Psoas muscle (tissue), 8 donors: ENCODE measurements around the gene YOD1. TPM values are rescaled to one million over a fixed set of nuclear protein-coding genes. Genes with fewer than 3 reads are reported as not detected.
A peak's percentile ranks its signal among the peaks of the same experiment; 100 is the strongest.

Experiments used
- ATAC-seq, 4 donors: fragments of 200-7000 bp; cut with Tn5 transposase; one replicate each; pipeline ENCODE4 v1.9.1; 2020; ENCODE audit warnings: moderate library complexity in 3 of 4, mild to moderate bottlenecking in 2 of 4
- DNase-seq, 2 donors: peaks; one replicate each; pipeline ENCODE4 v3.0.0-alpha.2; 2020
- H3K27ac ChIP-seq: fragments of 200-600 bp; one replicate; pipeline ENCODE4 v1.8.0; 2022
- H3K27me3 ChIP-seq, 3 donors: fragments of 200-600 bp in 1 of 3; one replicate each; pipeline versions ENCODE4 v1.6.1 to v1.8.0; 2013 to 2022; ENCODE audit warnings: low read length in 2 of 3, mild to moderate bottlenecking in 2 of 3, moderate library complexity in 1 of 3; ENCODE audit not compliant: insufficient read depth in 3 of 3
- H3K36me3 ChIP-seq, 2 donors: fragments of 200-600 bp in 1 of 2; one replicate each; pipeline versions ENCODE4 v1.6.1 to v1.8.0; 2013 to 2022; ENCODE audit warnings: low read depth in 1 of 2, mild to moderate bottlenecking in 1 of 2, moderate library complexity in 1 of 2; ENCODE audit not compliant: insufficient read depth in 1 of 2
- H3K4me1 ChIP-seq: fragments of 200-600 bp; one replicate; pipeline ENCODE4 v1.8.0; 2022
- H3K4me3 ChIP-seq: fragments of 200-600 bp; one replicate; pipeline ENCODE4 v1.8.0; 2022; ENCODE audit warnings: mild to moderate bottlenecking
- H3K9me3 ChIP-seq: fragments of 200-600 bp; one replicate; pipeline ENCODE4 v1.8.0; 2022
- WGBS, 3 donors: extraction: QIAGEN DNeasy Blood & Tissue Kit; methylation state at CpG; one replicate each; pipeline versions ENCODE4 v1.1.6 to v1.1.7; 2013; 5-methylcytosine and 5-hydroxymethylcytosine counted together
- intact Hi-C, 2 donors: fragments of 100-400 bp; cut with DNase I; formaldehyde crosslinking; loops; one replicate each; pipeline versions ENCODE4 v1.11.0 to v1.14.2; 2022
- polyA plus RNA-seq, 3 donors: library from polyadenylated mRNA; stranded (reverse); fragments of 200-250 nt; gene quantifications; one replicate each; pipeline ENCODE4 v1.2.3, GENCODE V29; 2013
- total RNA-seq, 4 donors: library from RNA; stranded (reverse); fragmentation: NEBNext Ultra II Directional in 2 of 4; extraction: Animal tissue kit (Norgen Biotek cat#: 25700) in 2 of 4; gene quantifications; one replicate each; pipeline versions ENCODE4 v1.2.1 to v1.2.4, GENCODE V29; 2021 to 2023
- TF ChIP-seq, protein P1 (sequence below): fragments of 200-600 bp; IDR thresholded peaks from one replicate; pipeline ENCODE4 v1.8.0; 2022; ENCODE audit warnings: antibody characterized with exemption
- donor health status: healthy with polysubstance abuse.
- donor health status: DM: no; HTN: no; CAD: no; lungs with moderate emphysema.
- donor health status: Bipolar disorder and iron deficiency.
- donor health status: healthy.
- donor health status: DM: yes; HTN: yes; CAD: no.
- donor health status: DM: no; HTN: no; CAD: no.
- donor health status: DM: no; HTN: no; CAD: no.
- donor health status: DM: yes; HTN: yes; CAD: no.

The YOD1 gene
- total and polyA plus RNA-seq, 7 donors: 3.9 to 7.0 (median 5.5) TPM

DNA sequence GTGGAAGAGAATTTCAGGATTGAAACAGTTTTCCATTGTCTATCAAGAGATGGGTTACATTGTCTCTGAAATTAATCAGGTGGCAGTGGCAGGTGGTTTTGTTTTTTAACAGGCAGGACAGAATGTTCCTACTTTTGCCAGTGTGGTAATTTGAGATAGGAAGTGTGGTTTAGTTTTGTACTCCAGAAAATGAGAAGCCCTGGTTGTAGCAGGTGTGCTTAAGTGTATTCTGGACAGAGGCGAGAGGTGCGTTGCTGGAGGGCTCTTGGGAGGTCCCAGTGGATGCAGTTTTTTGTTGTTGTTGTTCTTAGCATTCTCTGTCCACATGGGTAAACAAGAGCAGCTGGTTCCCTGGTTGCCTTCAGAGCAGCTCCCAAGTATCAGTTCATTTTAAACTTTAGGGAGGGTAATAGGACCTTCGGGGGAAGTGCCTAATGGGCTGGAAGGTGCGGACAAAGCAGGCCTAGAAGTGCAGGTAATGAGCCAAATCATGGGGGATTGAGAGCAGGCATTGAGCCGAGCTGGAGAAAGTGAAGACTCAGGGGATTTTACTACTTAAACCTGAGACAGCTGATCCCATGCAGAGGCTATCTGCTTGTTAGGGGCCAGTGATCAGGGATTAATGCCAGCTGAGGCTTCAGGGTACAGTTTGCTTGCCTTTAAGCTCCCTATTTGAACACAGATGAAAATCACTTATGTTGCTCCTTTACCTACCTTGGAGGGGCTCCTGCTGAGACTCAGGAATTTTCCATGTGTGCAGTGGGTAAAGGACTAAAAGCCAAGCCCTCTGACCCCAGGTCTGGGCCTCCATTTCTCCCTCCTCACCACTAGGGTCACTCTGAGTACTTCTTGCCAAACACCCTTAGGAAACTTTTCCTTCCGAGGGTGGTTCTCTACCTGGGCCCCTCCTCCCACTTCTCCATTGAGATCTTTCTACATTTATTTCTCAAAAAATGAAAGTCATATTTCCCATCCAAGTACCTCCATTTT is 8.2 kb upstream of the YOD1 start:
- Histone ChIP-seq H3K36me3 (peaks cover 4 to 37% of the 10 kb centered on the region in 2 donors), H3K4me1 (peaks cover 9% of the 10 kb centered on the region), H3K4me3 (peak overlapping the region; percentile 34), H3K27me3 (no peaks in the 10 kb centered on the region), H3K27ac (peak overlapping the region; percentile 84), H3K9me3 (no peaks in the 10 kb centered on the region)
- TF ChIP-seq, protein P1, sequence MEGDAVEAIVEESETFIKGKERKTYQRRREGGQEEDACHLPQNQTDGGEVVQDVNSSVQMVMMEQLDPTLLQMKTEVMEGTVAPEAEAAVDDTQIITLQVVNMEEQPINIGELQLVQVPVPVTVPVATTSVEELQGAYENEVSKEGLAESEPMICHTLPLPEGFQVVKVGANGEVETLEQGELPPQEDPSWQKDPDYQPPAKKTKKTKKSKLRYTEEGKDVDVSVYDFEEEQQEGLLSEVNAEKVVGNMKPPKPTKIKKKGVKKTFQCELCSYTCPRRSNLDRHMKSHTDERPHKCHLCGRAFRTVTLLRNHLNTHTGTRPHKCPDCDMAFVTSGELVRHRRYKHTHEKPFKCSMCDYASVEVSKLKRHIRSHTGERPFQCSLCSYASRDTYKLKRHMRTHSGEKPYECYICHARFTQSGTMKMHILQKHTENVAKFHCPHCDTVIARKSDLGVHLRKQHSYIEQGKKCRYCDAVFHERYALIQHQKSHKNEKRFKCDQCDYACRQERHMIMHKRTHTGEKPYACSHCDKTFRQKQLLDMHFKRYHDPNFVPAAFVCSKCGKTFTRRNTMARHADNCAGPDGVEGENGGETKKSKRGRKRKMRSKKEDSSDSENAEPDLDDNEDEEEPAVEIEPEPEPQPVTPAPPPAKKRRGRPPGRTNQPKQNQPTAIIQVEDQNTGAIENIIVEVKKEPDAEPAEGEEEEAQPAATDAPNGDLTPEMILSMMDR: no peak
- 37 to 59% (median 47%) methylated on average over 6 of the region's 6 CpGs for WGBS, 3 donors
- ATAC-seq (peak; percentile 74 to 82 (median 78)), DNase-seq (no peak)
- intact Hi-C loops: no loop called here

DNA sequence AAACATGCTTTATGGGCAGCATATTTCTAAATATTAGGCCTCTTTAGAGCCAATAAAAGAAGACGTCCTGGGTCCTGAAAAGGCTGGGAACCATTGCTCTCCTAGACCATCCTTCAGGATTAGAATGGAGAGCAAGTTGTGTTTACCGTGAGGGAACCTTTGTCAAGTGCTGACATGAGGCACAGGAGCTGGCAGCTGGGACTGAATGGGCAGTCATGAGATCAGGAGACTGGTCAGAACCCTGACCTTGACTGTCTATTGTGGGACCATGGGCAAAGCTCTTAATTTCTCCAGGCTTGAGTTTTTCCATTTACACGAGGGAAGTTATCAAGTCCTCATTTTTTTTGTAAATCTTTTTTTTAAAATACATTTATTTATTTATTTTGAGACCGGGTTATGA is 7.2 kb upstream of the YOD1 start:
- DNase-seq (no peak), ATAC-seq (peak in 3 of 4 donors; percentile 38 to 53 (median 49))
- 56 to 78% (median 64%) methylated on average over 4 of the region's 4 CpGs for WGBS, 3 donors
- Histone ChIP-seq H3K4me1 (peaks cover 9% of the 10 kb centered on the region), H3K9me3 (no peaks in the 10 kb centered on the region), H3K36me3 (peaks cover 4 to 28% of the 10 kb centered on the region in 2 donors), H3K27me3 (no peaks in the 10 kb centered on the region), H3K4me3 (no peak overlapping the region), H3K27ac (peak overlapping the region; percentile 84)
- intact Hi-C loops: no loop called here
- TF ChIP-seq, protein P1: no peak

DNA sequence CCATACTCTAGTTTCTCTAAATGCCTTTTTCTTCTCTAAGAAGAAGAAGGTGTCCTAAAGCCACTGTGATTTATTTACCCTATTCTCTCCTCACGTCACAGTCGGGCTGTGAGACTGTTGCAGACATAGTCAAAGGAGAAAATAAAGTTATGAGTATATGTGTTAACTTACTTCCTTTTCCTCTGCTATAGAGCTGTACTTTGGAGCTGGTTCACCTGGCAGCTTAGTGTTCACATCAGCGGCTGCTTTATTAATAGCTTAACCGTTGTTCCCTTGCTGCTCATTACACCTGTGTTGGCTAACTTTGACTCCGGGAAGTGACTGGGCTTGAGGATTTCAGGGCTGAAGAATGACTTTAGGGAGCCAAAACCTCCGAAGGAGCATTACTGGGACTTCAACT is 5.7 kb upstream of the YOD1 start:
- H3K9me3 ChIP-seq: no peaks in the 10 kb centered on the region
- TF ChIP-seq, protein P1: no peak
- H3K36me3 ChIP-seq: peaks cover 0 to 13% of the 10 kb centered on the region in 2 donors
- H3K4me1 ChIP-seq: peaks cover 9% of the 10 kb centered on the region
- peak overlapping the region; percentile 28 for H3K4me3 ChIP-seq
- peak overlapping the region; percentile 84 for H3K27ac ChIP-seq
- ATAC-seq (peak; percentile 36 to 51 (median 38)), DNase-seq (no peak)
- WGBS, 3 donors: 42 to 55% (median 51%) methylated on average over 6 of the region's 6 CpGs
- intact Hi-C loops: no loop called here
- no peaks in the 10 kb centered on the region for H3K27me3 ChIP-seq

DNA sequence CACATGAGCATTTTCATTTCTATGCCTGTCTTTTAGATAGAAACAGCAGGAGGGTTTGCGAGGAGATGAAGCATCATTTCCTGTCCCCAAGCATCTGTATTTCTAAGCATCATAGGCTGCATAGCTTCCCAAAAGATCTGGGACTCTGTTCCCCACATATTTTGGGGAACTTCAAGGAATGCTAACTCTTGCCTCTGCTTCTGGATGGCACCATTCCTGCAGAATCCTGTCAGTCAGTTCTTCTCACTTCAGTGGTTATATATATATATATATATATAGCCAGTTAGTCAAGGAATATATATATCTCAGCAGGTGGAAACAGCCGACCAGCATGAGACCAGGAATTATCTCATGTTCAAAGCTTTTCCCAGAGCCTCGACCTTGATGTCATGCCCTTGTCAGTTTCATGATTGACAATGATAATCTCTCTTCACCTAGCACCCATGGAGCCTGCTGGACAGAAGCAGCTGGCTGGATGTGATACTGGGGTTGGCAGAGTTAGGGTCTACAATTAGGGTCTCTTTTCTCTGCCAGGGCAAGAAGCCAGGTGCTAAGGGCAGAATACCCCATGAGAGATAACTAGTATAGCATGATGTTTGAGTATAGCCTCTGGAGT is 4.5 kb upstream of the YOD1 start:
- Histone ChIP-seq H3K4me3 (peak overlapping the region; percentile 94), H3K27ac (peak overlapping the region; percentile 84), H3K4me1 (peaks cover 14% of the 10 kb centered on the region), H3K9me3 (no peaks in the 10 kb centered on the region), H3K36me3 (peaks cover 0 to 5% of the 10 kb centered on the region in 2 donors), H3K27me3 (no peaks in the 10 kb centered on the region)
- 43 to 50% (median 47%) methylated on average over 3 of the region's 3 CpGs for WGBS, 3 donors
- TF ChIP-seq, protein P1: no peak
- peak; percentile 24 to 58 (median 34) for ATAC-seq
- no peak for DNase-seq
- intact Hi-C loops: no loop called here
